Activated CD4-positive, alpha-beta T cell treated with anti-CD3 and anti-CD28 coated beads, Interleukin-2, amount 10 ng/mL, durations not matched to agents 7 days and 5 days (primary cell): ENCODE results near the gene OR7G2. TPM values are rescaled to one million over a fixed set of nuclear protein-coding genes. Genes with fewer than 3 reads are reported as not detected.
"Not testable (repeated sequence)": the region's sequence is repeated elsewhere in the genome, so short reads cannot be mapped to it uniquely, and the experiment has no call there.

Experiments
- CTCF ChIA-PET: fragments of 350-600 bp; sonication (Branson Sonifier 250); formaldehyde crosslinking; loops from one replicate; lab custom pipeline; 2021; ENCODE audit warnings: antibody characterized with exemption; lab: Charles Lee
- POLR2A ChIA-PET: fragments of 350-600 bp; sonication (Branson Sonifier 250); formaldehyde crosslinking; loops from one replicate; lab custom pipeline; 2021; ENCODE audit warnings: antibody characterized with exemption; lab: Charles Lee
- DNase-seq: peaks from one replicate; pipeline ENCODE4 v3.0.0-alpha.2; 2020
- H3K27ac Mint-ChIP-seq: one replicate; pipeline ENCODE4 v1.8.0; 2021; ENCODE audit warnings: mild to moderate bottlenecking, moderate library complexity, mixed read lengths
- H3K27me3 Mint-ChIP-seq: one replicate; pipeline ENCODE4 v1.8.0; 2021; ENCODE audit warnings: mixed read lengths
- H3K36me3 Mint-ChIP-seq: one replicate; pipeline ENCODE4 v1.8.0; 2021; ENCODE audit warnings: low read depth, mixed read lengths
- H3K4me1 Mint-ChIP-seq: one replicate; pipeline ENCODE4 v1.8.0; 2021; ENCODE audit warnings: mixed read lengths
- H3K4me3 Mint-ChIP-seq: one replicate; pipeline ENCODE4 v1.8.0; 2021; ENCODE audit warnings: mild to moderate bottlenecking, moderate library complexity, mixed read lengths
- H3K9me3 Mint-ChIP-seq: one replicate; pipeline ENCODE4 v1.8.0; 2021; ENCODE audit warnings: mixed read lengths
- total RNA-seq, 2 experiments: library from RNA; stranded (reverse); gene quantifications; one replicate each; pipeline ENCODE4 v1.2.3, GENCODE V29; 2021

The OR7G2 gene
- total RNA-seq, 2 experiments from 2014 or later = not detected

DNA sequence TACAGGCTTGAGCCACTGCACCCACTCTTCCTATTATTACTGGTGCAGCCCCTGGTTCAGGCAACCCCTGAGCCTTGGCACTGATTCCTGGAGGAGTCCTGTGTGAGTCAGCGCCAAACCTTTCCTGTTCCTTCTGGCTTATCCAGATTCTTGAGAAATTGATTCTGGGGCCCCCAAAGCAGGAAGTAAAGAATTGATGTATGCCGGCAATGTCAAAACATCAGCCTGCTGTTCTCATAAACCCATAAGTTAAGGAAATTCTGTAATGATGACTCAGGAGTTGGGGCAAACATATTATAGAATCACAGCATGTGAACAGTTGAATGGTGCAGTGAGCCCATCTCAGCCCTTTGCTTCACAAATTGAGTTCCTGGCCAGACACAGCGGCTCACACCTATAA is 20.9 kb upstream of the OR7G2 start:
- Mint-ChIP-seq H3K36me3 (no peaks in the 10 kb centered on the region), H3K4me3 (no peak overlapping the region), H3K4me1 (no peaks in the 10 kb centered on the region), H3K9me3 (no peaks in the 10 kb centered on the region), H3K27ac (no peak overlapping the region), H3K27me3 (no peaks in the 10 kb centered on the region)
- CTCF ChIA-PET = no interaction called here
- DNase-seq = no peak
- POLR2A ChIA-PET = no interaction called here

DNA sequence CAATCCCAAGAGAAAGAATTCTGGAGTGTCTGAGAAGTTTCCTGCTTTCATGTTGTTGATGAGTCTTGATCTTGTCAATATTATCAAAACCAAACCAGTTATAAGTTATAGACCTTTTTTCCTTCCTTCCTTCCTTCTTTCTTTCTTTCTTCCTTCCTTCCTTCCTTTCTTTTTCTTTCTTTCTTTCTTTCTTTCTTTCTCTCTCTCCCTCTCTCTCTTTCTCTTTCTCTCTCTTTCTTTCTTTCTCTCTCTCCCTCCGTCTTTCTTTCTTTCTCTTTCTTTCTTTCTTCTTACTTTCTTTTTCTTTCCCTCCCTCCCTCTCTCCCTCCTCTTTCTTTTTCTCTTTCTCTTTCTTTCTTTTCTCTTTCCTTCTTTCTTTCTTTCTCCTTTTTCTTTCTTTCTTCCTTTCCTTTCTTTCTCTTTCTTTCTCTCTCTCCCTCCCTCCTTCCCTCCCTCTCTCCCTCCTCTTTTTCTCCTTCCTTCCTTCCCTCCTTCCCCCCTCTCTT is 19.7 kb upstream of the OR7G2 start, which contains the start of gene OR7G3:
Gene OR7G3 (minus strand): TSS at position 51 of the 506 bp plus-strand sequence. CDS start 0 bp downstream, at position 51.
- no peaks in the 10 kb centered on the region for H3K27me3 Mint-ChIP-seq
- POLR2A ChIA-PET = no interaction called here
- H3K36me3 Mint-ChIP-seq = no peaks in the 10 kb centered on the region
- CTCF ChIA-PET = no interaction called here
- H3K4me3 Mint-ChIP-seq = no peak within 1 kb of the TSS
- DNase-seq = no peak
- H3K27ac Mint-ChIP-seq = no peak within 1 kb of the TSS
- no peaks in the 10 kb centered on the region for H3K9me3 Mint-ChIP-seq
- H3K4me1 Mint-ChIP-seq = no peaks in the 10 kb centered on the region

DNA sequence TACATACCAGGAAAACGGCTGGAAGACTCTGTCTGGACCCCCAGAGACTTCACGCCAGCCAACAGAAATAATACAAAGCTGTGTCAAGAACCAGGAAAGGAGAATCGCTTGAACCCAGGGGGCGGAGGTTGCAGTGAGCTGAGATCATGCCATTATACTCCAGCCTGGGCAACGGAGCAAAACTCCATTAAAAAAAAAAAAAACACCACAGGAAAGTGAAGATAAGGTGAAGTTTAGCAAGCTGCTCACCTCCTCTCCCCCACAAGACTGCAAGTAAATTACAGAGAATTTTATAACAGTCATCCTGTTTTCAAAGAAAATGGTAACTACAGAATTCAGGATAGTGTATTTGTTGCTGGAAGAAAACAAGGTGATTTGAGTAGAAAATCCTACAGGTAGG is 9.3 kb upstream of the OR7G2 start:
- Mint-ChIP-seq H3K9me3 (peaks cover 2% of the 10 kb centered on the region), H3K36me3 (no peaks in the 10 kb centered on the region), H3K27ac (no peak overlapping the region), H3K27me3 (no peaks in the 10 kb centered on the region), H3K4me1 (no peaks in the 10 kb centered on the region), H3K4me3 (no peak overlapping the region)
- CTCF ChIA-PET = no interaction called here
- no peak for DNase-seq
- POLR2A ChIA-PET = no interaction called here

DNA sequence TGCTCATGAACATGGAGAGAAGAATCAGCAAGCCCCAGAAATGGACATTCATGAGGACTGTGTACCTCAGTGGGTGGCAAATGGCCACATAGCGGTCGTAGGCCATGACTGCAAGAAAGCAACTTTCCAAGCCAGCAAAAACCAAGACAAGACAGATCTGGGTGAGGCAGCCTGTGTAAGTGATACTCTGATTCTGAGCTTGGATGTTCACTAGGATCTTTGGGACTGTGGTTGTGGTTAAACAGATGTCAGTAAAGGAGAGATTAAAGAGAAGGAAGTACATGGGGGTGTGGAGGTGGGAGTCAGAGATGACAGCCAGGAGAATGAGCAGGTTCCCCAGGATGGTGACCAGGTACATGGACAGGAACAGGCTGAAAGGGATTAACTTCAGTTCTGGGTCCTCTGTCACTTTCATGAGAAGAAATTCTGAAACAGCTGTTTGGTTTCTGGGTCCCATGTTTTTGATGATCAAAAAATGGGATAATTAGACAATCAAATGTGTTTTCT is 8.1 kb upstream of the OR7G2 start, which contains the start of gene OR7G1:
Gene OR7G1 (minus strand): TSS at position 457 of the 507 bp plus-strand sequence. CDS start 0 bp downstream, at position 457.
- ChIA-PET POLR2A (no interaction called here), CTCF (no interaction called here)
- Mint-ChIP-seq H3K36me3 (no peaks in the 10 kb centered on the region), H3K4me1 (no peaks in the 10 kb centered on the region), H3K27me3 (no peaks in the 10 kb centered on the region), H3K4me3 (no peak within 1 kb of the TSS), H3K9me3 (peaks cover 2% of the 10 kb centered on the region), H3K27ac (no peak within 1 kb of the TSS)
- no peak for DNase-seq

DNA sequence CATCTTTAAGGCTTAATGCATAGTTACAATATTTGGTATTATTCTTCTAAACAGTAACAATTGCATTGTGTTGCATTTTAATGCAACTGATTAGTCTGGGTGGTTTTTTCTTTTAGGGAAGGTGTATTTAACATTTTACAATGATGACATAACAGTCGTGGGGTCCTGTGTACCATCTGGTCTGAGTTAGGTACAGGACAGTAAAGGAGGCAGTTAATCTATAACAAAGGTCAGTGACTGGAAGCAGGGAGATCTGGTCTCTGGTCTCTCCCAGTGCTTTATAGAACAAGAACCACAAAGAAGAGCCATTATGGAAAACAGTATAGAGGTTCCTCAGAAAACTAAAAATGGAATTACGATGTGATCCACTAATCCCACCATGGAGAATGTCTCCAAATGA is 2.7 kb upstream of the OR7G2 start:
- H3K4me1 Mint-ChIP-seq = no peaks in the 10 kb centered on the region
- H3K27ac Mint-ChIP-seq = no peak overlapping the region
- ChIA-PET CTCF (no interaction called here), POLR2A (no interaction called here)
- no peak for DNase-seq
- H3K9me3 Mint-ChIP-seq = no peaks in the 10 kb centered on the region
- no peak overlapping the region for H3K4me3 Mint-ChIP-seq
- H3K36me3 Mint-ChIP-seq = no peaks in the 10 kb centered on the region
- no peaks in the 10 kb centered on the region for H3K27me3 Mint-ChIP-seq

DNA sequence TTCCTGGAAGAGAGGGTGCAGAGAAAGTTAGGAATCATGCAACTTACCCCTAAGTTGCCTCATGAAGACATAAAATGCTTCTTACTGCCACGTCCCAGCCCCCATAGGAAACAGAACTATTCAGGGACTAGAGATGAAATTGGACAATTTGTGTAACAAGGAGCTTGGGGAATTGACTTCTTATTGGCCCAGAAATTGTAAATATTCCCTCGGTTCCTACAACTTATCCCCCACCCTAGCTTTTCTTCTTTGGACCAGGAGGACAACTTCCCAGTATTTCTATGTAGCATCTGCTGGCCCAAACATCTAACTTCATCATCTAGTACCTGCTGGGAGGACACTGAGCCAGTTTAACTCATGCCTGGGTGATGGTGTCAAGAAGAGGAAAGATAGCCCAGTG is 20.5 kb downstream of the OR7G2 start, which contains the start of gene OR1M1:
Gene OR1M1 (plus strand): TSS at position 301 of the 400 bp plus-strand sequence. CDS start 6,184 bp downstream, outside the sequence.
- CTCF ChIA-PET = interaction anchor here (0.6 kb wide), 1 partner anchor 40 kb away, joined by 4 read pairs; no protein-coding TSS in a partner anchor
- H3K4me1 Mint-ChIP-seq = no peaks in the 10 kb centered on the region
- no peak within 1 kb of the TSS for H3K27ac Mint-ChIP-seq
- POLR2A ChIA-PET = no interaction called here
- H3K9me3 Mint-ChIP-seq = no peaks in the 10 kb centered on the region
- H3K4me3 Mint-ChIP-seq = no peak within 1 kb of the TSS
- H3K27me3 Mint-ChIP-seq = peaks cover 2% of the 10 kb centered on the region
- no peak for DNase-seq
- H3K36me3 Mint-ChIP-seq = no peaks in the 10 kb centered on the region

DNA sequence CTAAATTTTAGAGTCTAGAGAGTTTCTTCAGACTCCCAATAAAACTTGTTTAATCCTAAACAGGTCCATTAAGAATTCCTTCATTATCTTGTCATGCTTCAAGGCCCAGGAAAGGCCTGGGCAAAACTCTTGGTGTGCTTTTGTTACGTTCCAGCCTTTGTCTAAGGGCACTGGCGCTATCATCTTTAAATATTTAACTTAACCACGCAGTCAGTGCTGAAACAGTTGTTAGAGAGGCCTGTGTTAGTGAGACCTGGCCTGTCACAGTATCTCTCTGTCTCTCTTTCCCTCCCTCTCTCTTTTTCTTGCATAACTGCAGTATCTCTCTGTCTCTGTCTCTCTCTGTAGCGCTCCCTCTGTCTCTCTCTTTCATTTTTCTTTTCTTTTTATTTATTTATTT is 28.6 kb downstream of the OR7G2 start:
- Mint-ChIP-seq H3K27me3 (no peaks in the 10 kb centered on the region), H3K36me3 (no peaks in the 10 kb centered on the region), H3K27ac (no peak overlapping the region), H3K9me3 (no peaks in the 10 kb centered on the region), H3K4me1 (peaks cover 4% of the 10 kb centered on the region), H3K4me3 (no peak overlapping the region)
- DNase-seq = no peak
- ChIA-PET CTCF (no interaction called here), POLR2A (no interaction called here)

DNA sequence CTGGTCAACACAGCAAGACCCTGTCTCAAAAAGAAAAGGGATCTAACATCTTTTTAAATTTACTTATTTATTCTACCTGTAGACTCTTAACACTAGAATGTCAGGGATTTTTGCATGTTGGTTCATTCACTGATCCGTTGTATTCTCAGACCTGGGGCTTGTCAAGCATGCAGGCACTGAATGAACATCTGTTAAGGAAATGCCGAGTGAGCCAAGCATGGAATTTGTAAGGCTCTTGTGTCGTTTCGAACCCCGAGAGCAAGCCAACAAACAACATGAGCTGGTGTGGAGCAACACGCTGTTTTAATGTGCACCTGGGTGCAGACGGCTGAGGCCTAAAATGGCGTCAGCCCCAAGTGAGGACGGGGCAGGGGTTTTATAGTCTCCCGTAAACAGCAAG is 30.4 kb downstream of the OR7G2 start:
- H3K27me3 Mint-ChIP-seq = no peaks in the 10 kb centered on the region
- H3K27ac Mint-ChIP-seq = no peak overlapping the region
- no peak for DNase-seq
- CTCF ChIA-PET = no interaction called here
- POLR2A ChIA-PET = no interaction called here
- H3K4me1 Mint-ChIP-seq = peaks cover 4% of the 10 kb centered on the region
- H3K36me3 Mint-ChIP-seq = no peaks in the 10 kb centered on the region
- no peaks in the 10 kb centered on the region for H3K9me3 Mint-ChIP-seq
- H3K4me3 Mint-ChIP-seq = no peak overlapping the region

DNA sequence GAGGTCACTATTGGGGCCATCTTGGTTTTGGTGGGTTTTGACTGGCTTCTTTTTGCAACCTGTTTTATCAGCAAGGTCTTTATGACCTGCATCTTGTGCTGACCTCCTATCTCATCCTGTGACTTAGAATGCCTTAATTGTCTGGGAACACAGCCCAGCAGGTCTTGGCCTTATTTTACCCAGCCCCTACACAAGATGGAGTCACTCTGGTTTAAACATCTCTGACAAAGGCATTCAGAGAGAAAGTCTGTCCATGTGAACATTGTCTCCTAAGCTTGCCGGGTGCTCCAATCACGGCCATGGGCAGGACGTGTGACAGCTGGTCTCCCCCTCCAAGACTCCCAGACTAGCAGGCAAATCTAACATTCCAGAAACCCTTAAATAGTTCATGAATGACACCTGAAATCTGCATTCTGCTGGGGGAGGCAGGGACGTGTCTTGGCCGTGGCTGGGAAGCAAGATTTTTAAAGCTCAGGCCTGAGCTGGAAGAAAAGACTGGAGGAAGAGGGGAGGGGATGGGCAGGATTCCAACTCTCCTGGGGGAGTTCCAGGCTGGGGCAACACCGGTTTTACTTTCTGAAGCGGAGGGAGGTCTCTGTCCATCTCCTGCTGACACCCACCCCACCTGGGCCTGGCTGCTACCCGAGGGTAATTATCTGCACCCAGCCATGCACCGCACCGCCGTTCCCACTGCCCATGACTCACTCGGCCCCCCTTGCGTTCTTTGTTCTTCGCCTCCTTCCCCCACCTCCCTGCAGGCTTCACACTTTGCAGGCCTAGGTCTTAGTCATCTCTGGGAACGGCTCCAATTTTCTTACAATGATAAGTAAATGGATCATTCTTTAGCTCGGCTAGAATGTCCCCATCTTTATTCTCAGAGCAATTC is 32.0 kb downstream of the OR7G2 start:
- Mint-ChIP-seq H3K4me1 (peaks cover 4% of the 10 kb centered on the region), H3K9me3 (no peaks in the 10 kb centered on the region), H3K4me3 (no peak overlapping the region), H3K36me3 (no peaks in the 10 kb centered on the region), H3K27ac (no peak overlapping the region), H3K27me3 (no peaks in the 10 kb centered on the region)
- CTCF ChIA-PET = no interaction called here
- no peak for DNase-seq
- POLR2A ChIA-PET = no interaction called here

DNA sequence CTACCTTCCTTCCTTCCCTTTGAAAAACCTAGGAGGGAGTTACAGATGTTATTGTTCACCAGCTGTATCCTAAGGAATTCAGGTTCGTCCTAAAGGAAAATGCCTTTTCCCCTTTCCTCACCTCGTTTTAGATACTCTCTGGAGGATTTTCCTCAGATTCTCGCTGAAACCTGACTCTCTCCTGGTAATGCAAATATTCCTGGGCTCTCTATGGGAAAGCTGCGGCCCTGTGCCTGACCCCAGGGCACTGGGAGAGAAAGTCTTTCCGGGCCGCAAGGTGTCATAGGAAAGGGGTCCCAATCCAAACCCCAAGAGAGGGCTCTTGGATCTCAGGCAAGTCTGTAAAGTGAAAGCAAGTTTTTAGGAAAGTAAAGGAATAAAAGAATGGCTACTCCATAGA is 33.5 kb downstream of the OR7G2 start:
- no peaks in the 10 kb centered on the region for H3K9me3 Mint-ChIP-seq
- H3K36me3 Mint-ChIP-seq = no peaks in the 10 kb centered on the region
- no peaks in the 10 kb centered on the region for H3K4me1 Mint-ChIP-seq
- H3K27ac Mint-ChIP-seq = no peak overlapping the region
- no peak overlapping the region for H3K4me3 Mint-ChIP-seq
- CTCF ChIA-PET = no interaction called here
- H3K27me3 Mint-ChIP-seq = no peaks in the 10 kb centered on the region
- DNase-seq = no peak
- POLR2A ChIA-PET = no interaction called here

DNA sequence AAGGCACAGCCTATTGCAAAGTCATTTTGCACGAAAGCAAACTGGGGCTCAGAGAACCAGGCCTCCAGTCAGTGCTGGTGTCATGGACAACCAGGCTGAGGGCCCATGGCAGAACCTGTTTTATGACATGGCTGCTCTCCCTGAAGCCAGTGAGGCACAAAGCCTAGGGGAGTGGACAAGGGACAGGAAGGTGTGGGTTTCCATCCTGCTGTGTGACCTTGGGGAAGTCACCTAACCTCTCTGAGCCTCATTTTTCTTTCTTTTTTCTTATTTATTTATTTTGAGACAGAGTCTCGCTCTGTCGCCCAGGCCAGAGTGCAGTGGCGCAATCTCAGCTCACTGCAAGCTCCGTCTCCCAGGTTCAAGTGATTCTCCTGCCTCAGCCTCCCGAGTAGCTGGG is 35.6 kb downstream of the OR7G2 start:
- POLR2A ChIA-PET, H3K4me3 Mint-ChIP-seq, H3K4me1 Mint-ChIP-seq, CTCF ChIA-PET, DNase-seq, H3K27me3 Mint-ChIP-seq, H3K9me3 Mint-ChIP-seq, H3K36me3 Mint-ChIP-seq, H3K27ac Mint-ChIP-seq: not testable (repeated sequence)

DNA sequence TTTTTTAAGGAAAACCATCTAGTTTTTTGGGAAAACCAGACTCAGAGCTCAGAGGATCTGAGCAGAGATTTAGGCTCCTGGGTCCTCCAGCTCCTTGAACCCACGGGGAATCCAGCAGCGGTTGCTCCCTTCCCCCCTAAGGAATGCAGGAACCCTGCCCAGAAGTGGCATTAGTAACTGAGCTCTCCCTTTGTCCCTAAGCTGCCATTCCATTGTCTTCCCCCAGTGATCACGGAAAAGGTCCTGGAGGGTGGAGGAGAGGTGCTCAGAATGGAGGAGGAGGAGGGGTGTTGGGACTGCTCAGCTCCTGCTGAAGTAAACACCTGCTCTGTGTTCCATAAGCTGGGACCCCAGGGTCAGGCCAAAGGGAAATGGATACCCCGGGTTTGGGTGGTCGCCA is 37.2 kb downstream of the OR7G2 start:
- H3K27me3 Mint-ChIP-seq = no peaks in the 10 kb centered on the region
- DNase-seq = no peak
- H3K36me3 Mint-ChIP-seq = no peaks in the 10 kb centered on the region
- ChIA-PET POLR2A (no interaction called here), CTCF (no interaction called here)
- H3K4me1 Mint-ChIP-seq = no peaks in the 10 kb centered on the region
- H3K4me3 Mint-ChIP-seq = no peak overlapping the region
- H3K9me3 Mint-ChIP-seq = no peaks in the 10 kb centered on the region
- no peak overlapping the region for H3K27ac Mint-ChIP-seq

DNA sequence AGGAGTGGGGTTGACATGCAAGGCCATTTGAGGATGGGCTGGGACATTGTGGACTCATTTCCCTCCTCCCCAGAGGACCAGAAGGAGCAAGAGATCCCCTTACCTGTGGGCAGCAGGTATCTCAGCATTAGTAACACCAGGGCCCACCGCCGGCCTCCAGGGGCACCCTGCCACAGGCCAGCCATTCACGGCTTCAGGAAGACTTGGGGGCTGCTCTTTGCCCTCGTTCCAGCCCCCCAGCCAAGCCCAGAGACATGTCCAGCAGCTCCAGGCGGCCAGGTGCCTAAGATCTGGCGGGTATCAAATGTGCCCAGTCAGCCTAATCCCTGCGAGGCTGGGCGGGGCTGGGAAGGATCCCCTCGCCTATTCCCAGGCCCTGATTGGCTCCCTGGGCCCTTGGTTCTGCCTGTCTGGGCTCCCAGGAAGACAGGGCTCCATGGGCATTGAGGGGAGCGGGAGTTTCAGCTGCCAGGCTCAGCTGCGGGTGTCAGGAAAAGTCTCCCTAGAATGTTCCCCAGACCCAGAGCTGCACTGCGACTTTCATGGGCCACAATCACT is 41.7 kb downstream of the OR7G2 start:
- H3K9me3 Mint-ChIP-seq = no peaks in the 10 kb centered on the region
- no peak overlapping the region for H3K27ac Mint-ChIP-seq
- no peaks in the 10 kb centered on the region for H3K27me3 Mint-ChIP-seq
- H3K4me1 Mint-ChIP-seq = no peaks in the 10 kb centered on the region
- CTCF ChIA-PET = no interaction called here
- POLR2A ChIA-PET = no interaction called here
- H3K36me3 Mint-ChIP-seq = no peaks in the 10 kb centered on the region
- DNase-seq = no peak
- H3K4me3 Mint-ChIP-seq = no peak overlapping the region
